HG03175 (cell line): ENCODE measurements around the gene ADGRB2.
"Not testable (repeated sequence)": the region's sequence is repeated elsewhere in the genome, so short reads cannot be mapped to it uniquely, and the experiment has no call there.

Experiments
- ATAC-seq: cut with Tn5 transposase; IDR thresholded peaks from one replicate; pipeline ENCODE4 v1.9.1; 2021; ENCODE audit warnings: mild to moderate bottlenecking, moderate library complexity; ENCODE audit not compliant: unreplicated experiment

ADGRB2 gene

GRCh38 chr1:31730336-31731048 is 33.6 kb downstream of the ADGRB2 start:
- no peak for ATAC-seq

GRCh38 chr1:31727849-31728248 is 36.3 kb downstream of the ADGRB2 start:
- no peak for ATAC-seq

GRCh38 chr1:31727195-31727594 is 36.9 kb downstream of the ADGRB2 start:
- no peak for ATAC-seq

DNA sequence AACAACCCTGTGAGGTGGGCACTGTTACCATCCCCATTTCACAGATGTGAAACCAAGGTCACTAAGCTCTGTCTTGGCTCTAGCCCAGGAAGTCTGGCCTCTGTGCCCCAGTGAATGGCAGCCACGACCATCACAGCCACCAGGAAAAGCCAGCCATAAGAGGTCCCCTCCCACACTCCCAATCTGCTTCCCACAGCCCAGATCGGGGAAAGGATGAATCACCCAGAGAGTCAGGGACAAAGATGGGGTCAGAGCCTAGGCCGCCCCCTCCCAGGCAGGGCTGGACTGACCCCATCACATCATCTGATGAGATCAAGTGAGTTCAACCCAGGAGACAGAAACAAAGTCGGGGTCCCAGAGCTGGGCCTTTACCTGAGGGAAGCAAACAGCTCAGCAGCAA is 37.4 kb downstream of the ADGRB2 start:
- ATAC-seq = no peak

DNA sequence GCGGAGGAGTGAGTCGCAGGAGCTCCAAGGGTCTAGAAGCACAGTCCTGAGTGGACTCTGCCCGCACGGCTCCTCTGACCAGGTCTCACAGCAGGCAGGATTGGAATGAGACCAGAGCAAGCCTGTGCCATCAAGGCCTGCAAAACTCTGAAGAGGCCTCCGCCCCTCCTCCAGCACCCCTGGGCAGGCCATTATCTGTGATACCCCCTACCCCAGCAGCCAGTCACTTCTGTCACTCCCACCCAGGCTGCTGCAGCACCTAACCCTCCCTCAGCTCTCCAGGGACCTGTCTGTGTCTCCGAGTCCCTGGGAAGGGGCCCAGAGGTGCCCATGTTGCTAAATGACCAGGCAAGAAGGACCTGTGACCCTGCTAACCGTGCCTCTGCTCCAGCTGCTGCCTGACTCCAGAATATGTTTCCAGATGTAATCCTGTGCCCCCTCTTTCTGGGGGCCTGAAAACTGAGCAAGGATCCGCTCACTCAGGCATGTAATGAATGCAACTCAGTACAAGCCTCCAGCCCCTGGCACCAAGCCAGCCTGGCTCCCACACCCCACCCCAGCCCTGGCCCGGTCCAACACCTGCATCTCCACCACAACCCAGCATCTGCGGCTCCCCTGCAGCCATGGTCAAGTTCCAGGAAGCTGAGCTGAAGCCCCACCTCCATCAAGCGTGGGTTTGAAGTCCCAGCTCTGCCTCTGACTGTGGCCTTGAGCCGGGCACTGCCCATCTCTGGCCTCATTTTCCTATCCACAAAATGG is 38.2 kb downstream of the ADGRB2 start:
- no peak for ATAC-seq

DNA sequence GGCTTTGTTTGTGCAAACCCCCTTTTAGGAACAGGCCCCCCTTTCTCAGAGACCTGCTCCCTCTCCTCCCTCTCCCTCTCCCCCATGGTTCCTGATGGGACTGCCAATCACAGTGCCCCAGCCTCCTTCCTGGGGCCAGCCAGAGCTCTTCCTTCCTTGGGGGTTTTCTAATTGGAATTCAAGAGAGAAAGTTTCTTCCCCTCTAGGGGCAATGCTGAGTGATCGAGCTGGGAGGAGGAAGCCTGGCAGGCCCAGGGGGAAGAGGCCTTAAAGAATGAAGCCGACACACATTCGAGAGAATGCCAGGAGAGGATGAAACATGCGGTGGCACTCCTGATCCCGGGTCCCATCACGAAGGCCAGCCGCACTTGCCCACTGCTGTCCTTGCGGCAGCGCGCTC is 39.0 kb downstream of the ADGRB2 start:
- no peak for ATAC-seq

DNA sequence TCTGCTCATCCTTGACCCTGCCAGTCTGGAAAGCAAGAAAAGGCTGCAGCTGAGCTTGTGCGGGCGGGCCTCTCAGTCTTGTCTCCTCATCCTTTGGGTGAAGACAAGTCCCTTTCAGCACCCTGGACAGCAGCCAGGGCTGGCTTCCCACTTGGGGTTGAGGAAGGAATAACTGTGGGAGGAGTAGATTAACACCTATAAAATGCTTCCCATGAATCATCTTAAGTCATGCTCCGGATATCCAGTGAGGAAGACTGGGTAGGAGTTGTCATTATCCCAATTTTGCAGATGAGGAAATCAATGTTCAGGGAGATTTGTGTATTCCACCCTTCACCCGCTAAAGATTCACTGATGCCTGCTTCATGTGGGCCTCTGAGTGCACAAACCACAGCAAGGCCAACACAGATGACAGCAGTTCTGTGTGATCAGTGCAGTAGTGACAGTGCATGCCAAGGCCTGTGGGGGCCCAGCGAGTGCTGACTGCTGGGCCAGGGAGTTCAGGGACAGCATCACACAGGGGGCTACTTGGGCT is 40.2 kb downstream of the ADGRB2 start:
- no peak for ATAC-seq

GRCh38 chr1:31718327-31718897 is 45.7 kb downstream of the ADGRB2 start:
- ATAC-seq = no peak

- ATAC-seq = no peak
Measured at GRCh38 chr1:31717341-31717740, 46.8 kb downstream of the ADGRB2 start.

GRCh38 chr1:31715873-31716220 is 48.3 kb downstream of the ADGRB2 start:
- ATAC-seq = no peak

- ATAC-seq = no peak
Measured at GRCh38 chr1:31715087-31715872, 48.9 kb downstream of the ADGRB2 start.

DNA sequence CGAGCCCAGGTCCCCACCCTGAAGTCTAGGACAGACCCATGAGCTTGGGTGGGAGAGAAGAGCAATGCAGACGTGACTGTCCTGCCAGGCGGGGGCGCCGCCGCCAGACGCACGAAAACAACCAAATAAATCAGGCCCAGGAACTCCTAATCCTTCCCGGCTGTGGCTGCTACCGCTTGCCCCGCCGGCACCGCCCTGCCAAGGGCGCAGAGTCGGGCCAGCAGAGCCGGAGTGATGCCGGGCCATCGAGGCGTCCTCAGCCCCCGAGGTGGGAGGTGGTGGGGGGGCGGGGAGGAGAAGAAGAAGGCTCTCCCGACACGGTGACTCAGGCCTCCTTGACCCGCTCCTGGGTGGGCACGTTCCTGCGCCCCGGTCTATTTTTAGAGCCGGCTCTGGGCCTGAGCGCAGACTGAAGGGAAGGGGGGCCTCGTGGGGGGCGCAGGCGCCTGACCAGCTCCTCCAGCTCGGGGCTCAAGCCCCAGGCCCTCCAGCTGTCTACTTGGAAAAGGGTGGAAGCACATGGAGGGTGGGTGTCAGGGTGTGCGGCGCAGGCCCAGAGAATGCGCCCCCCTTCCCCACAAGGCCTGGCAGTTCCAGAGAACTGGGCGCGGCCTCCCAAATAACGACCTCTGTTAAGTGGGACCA is 49.6 kb downstream of the ADGRB2 start:
- ATAC-seq = no peak

DNA sequence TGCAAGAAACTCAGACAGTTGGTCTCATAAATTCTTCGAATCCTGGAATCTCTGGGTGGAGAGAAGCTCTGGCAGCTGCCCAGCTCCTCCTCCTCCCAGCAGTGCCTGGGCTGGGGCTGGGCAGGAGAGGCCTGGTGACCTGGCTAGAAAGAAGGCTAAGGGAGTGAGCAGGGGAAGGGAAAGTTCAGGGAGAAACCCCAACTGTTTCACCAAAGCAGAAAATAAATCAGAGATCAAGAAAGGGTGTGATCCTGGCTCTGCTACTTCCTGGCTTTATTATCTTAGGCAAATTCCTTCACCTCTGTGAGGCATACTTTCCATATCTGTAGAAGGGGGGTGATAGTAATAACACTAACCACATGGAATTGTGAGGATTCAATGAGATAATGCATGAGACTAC is 51.5 kb downstream of the ADGRB2 start:
- ATAC-seq = no peak

DNA sequence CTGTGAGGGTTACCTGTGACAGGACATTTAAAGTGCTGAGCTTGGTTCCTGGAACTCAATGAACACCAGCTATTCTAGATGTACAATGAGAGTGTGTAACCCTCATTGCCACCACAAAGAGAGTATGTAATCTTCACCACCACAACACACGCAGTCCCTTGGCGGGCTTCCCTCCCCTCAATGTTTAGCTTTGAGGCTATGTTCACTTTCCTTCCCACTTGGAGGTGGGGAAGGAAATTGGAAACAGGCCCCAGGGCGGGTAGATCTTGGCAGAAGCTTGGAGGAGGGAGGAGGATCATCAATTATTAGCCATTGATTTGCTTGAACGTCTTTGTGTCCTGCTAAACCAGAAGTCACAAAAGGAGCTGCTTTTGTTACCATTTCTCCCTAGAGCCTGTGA is 52.1 kb downstream of the ADGRB2 start:
- ATAC-seq = no peak

- ATAC-seq = no peak
Measured at GRCh38 chr1:31708324-31708723, 55.8 kb downstream of the ADGRB2 start.

GRCh38 chr1:31707711-31708110 is 56.4 kb downstream of the ADGRB2 start:
- no peak for ATAC-seq

DNA sequence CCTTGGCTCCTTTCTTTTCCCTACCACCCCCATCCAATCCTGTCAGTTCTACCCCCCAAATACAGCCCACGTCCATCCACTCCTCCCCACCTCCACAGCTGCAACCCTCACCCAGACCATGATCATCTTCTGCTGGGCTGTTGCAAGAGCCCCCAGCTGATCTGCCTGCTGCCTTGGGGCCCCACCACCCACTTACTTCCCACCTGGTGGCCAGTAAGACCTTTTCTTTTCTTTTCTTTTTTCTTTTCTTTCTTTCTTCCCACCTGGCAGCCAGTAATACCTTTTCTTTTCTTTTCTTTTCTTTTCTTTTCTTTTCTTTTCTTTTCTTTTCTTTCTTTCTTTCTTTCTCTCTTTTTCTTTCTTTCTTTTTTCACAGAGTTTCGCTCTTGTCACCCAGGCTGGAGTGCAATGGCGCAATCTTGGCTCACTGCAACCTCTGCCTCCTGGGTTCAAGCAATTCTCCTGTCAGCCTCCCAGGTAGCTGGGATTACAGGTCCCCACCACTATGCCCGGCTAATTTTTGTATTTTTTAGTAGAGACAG is 57.0 kb downstream of the ADGRB2 start:
- ATAC-seq = not testable (repeated sequence)

- ATAC-seq = no peak
Measured at GRCh38 chr1:31706384-31707058, 57.6 kb downstream of the ADGRB2 start.

DNA sequence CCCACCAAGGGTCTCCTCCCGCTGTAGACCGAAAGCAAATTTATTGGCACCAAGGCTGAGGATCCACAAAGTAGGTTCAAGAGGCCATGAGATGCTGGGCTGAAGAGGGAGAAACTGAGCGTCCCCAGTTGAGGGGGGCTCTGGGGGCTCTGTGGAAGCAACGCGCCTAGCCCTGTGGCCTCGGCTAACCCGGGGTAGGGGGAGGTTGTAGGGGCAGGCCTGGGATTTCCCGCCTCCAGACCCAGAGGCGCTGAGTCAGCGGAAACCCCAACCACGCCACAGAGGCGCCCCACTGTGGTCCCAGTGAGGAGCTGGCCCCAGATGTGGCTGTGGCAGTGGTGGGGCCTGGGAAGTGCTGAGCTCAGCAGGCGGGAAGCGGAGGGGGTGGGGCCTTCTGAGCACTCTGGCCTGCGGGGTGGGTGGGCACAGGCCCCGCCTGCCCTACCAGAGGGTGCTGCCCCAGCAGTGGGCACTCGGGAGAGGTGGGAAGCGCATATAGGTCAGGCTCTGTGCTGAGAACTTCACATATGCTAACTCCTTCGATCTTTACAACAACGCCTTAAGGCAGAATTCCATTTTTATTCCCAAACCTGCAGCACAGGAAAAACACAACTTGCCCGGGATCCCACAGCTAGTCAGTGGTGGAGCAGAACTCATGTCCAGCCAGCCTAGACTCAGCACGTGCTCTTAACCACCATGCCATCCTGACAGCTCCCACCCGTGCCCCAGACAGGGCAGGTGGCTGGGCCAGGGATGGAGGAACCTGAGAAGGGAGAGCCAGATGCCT is 58.9 kb downstream of the ADGRB2 start:
- no peak for ATAC-seq
